ENCODE data around the gene FBRS. TPM values are rescaled to one million over a fixed set of nuclear protein-coding genes. Genes with fewer than 3 reads are reported as not detected.

Gene FBRS
- total and polyA plus RNA-seq, 8 donors: 19.7 to 185 (median 26.3) TPM

DNA sequence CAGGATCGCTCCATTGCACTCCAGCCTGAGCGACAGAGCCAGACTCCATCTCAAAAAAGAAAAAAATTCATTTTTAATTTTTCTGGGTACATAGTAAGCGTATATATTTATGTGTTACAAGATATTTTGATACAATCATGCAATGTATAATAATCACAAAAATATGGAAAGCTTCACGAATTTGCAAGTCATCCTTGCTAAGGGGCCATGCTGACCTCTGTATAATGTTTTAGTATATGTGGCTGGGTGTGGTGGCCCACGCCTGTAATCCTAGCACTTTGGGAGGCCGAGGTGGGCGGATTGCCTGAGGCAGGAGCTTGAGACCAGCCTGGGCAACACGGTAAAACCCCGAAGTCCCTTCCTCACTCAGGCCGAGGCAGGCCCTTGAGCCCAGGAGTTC is 16.9 kb downstream of the FBRS start:
- H3K27ac ChIP-seq: no peak overlapping the region
- no peak for TF ChIP-seq POLR2AphosphoS5 (IDR thresholded peaks at IDR 0.05)
- TF ChIP-seq POLR2A (IDR thresholded peaks at IDR 0.05): no peak
- no peaks in the 10 kb centered on the region for H3K4me1 ChIP-seq
- H3K9me3 ChIP-seq: no peaks in the 10 kb centered on the region
- WGBS, 5 donors: 83 to 93% (median 88%) methylated on average over 10 of the region's 10 CpGs
- intact Hi-C loops (cut with DNase I; ENCODE audit: low total_unique reads): no loop called here
- H3K4me3 ChIP-seq: no peak overlapping the region
- H3K27me3 ChIP-seq: no peaks in the 10 kb centered on the region
- peaks cover 0 to 17% (median 11%) of the 10 kb centered on the region in 4 donors for H3K36me3 ChIP-seq
- DNase-seq: no peak

DNA sequence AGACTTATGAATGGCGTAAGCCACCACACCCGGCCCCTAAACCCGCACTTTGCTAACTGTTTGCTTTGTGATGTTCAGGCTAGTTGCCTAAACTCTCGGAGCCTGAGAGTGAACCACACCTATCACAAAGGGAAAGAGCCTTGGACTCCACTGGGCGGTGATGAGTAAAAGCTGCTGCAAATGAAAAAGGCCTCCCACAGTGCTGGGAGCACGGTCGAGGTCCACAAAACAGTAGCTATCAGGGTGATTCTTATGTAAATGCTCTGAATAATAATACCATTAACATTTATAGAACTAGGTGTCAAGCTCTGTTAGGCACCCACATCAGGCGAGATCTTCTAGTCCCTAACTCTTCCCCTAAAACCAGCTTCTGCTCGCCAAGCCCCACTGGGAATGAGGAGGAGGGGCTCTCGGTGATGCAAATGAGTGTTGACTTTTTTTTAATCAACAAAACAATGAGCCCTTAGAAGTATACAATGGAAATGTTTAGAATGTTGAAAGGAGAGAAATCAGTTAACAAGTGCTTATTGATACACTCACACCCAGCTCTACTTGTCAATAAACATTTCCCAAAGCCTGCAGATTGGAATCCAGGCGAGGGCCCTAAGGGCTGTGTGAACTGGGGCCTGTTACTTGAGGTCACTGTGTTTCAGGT is 19.8 kb downstream of the FBRS start:
- H3K36me3 ChIP-seq: no peaks in the 10 kb centered on the region
- H3K27me3 ChIP-seq: no peaks in the 10 kb centered on the region
- H3K9me3 ChIP-seq: no peaks in the 10 kb centered on the region
- no peak for DNase-seq
- 65 to 81% (median 70%) methylated on average over 11 of the region's 11 CpGs for WGBS, 5 donors
- intact Hi-C loops (cut with DNase I; ENCODE audit: low total_unique reads): no loop called here
- H3K27ac ChIP-seq: no peak overlapping the region
- H3K4me1 ChIP-seq: no peaks in the 10 kb centered on the region
- TF ChIP-seq POLR2A (IDR thresholded peaks at IDR 0.05) (no peak), POLR2AphosphoS5 (IDR thresholded peaks at IDR 0.05) (no peak), EP300 (IDR thresholded peaks at IDR 0.05) (no peak)
- TF ChIP-seq, protein P1, sequence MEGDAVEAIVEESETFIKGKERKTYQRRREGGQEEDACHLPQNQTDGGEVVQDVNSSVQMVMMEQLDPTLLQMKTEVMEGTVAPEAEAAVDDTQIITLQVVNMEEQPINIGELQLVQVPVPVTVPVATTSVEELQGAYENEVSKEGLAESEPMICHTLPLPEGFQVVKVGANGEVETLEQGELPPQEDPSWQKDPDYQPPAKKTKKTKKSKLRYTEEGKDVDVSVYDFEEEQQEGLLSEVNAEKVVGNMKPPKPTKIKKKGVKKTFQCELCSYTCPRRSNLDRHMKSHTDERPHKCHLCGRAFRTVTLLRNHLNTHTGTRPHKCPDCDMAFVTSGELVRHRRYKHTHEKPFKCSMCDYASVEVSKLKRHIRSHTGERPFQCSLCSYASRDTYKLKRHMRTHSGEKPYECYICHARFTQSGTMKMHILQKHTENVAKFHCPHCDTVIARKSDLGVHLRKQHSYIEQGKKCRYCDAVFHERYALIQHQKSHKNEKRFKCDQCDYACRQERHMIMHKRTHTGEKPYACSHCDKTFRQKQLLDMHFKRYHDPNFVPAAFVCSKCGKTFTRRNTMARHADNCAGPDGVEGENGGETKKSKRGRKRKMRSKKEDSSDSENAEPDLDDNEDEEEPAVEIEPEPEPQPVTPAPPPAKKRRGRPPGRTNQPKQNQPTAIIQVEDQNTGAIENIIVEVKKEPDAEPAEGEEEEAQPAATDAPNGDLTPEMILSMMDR (IDR thresholded peaks at IDR 0.05): no peak
- H3K4me3 ChIP-seq: no peak overlapping the region

- intact Hi-C loops (cut with DNase I; ENCODE audit: low total_unique reads): no loop called here
- H3K36me3 ChIP-seq: no peaks in the 10 kb centered on the region
Observed at GRCh38 chr16:30678586-30678970, 20.3 kb downstream of the FBRS start.

GRCh38 chr16:30680326-30680725 is 22.1 kb downstream of the FBRS start:
- TF ChIP-seq EP300 (IDR thresholded peaks at IDR 0.05) (no peak), POLR2A (IDR thresholded peaks at IDR 0.05) (no peak), POLR2AphosphoS5 (IDR thresholded peaks at IDR 0.05) (no peak)
- TF ChIP-seq, protein P1 (IDR thresholded peaks at IDR 0.05): no peak

More at GRCh38 chr16:30678586-30678970, 20.3 kb downstream of the FBRS start:
- H3K4me1 ChIP-seq: no peaks in the 10 kb centered on the region
- no peaks in the 10 kb centered on the region for H3K27me3 ChIP-seq
- no peak overlapping the region for H3K4me3 ChIP-seq
- WGBS, 5 donors: 69 to 90% (median 76%) methylated on average over 3 of the region's 3 CpGs
- no peak overlapping the region for H3K27ac ChIP-seq
- no peaks in the 10 kb centered on the region for H3K9me3 ChIP-seq
- no peak for TF ChIP-seq POLR2AphosphoS5 (IDR thresholded peaks at IDR 0.05)
- TF ChIP-seq, protein P1 (IDR thresholded peaks at IDR 0.05): no peak
- no peak for DNase-seq

GRCh38 chr16:30688701-30689100 is 30.5 kb downstream of the FBRS start:
- H3K9me3 ChIP-seq: no peaks in the 10 kb centered on the region
- TF ChIP-seq EP300 (IDR thresholded peaks at IDR 0.05): no peak
- no peak for TF ChIP-seq POLR2A (IDR thresholded peaks at IDR 0.05)
- TF ChIP-seq, protein P1 (IDR thresholded peaks at IDR 0.05): no peak
- no peak for TF ChIP-seq POLR2AphosphoS5 (IDR thresholded peaks at IDR 0.05)
- no peaks in the 10 kb centered on the region for H3K36me3 ChIP-seq

More at GRCh38 chr16:30680326-30680725, 22.1 kb downstream of the FBRS start:
- H3K27me3 ChIP-seq: no peaks in the 10 kb centered on the region
- WGBS, 5 donors: 86 to 95% (median 90%) methylated on average over 3 of the region's 3 CpGs
- H3K4me3 ChIP-seq: no peak overlapping the region
- no peaks in the 10 kb centered on the region for H3K9me3 ChIP-seq
- H3K36me3 ChIP-seq: no peaks in the 10 kb centered on the region
- intact Hi-C loops (cut with DNase I; ENCODE audit: low total_unique reads): no loop called here
- DNase-seq: no peak
- H3K4me1 ChIP-seq: no peaks in the 10 kb centered on the region
- no peak overlapping the region for H3K27ac ChIP-seq

More at GRCh38 chr16:30688701-30689100, 30.5 kb downstream of the FBRS start:
- H3K27ac ChIP-seq: no peak overlapping the region
- H3K4me3 ChIP-seq: no peak overlapping the region
- 47 to 61% (median 54%) methylated on average over 4 of the region's 4 CpGs for WGBS, 5 donors
- intact Hi-C loops (cut with DNase I; ENCODE audit: low total_unique reads): no loop called here
- H3K4me1 ChIP-seq: peaks cover 0 to 4% (median under 1%) of the 10 kb centered on the region in 4 donors
- DNase-seq: no peak
- H3K27me3 ChIP-seq: peaks cover 0 to 3% (median 0%) of the 10 kb centered on the region in 3 donors
